ENCODE results near the gene TMEM205.

DNA sequence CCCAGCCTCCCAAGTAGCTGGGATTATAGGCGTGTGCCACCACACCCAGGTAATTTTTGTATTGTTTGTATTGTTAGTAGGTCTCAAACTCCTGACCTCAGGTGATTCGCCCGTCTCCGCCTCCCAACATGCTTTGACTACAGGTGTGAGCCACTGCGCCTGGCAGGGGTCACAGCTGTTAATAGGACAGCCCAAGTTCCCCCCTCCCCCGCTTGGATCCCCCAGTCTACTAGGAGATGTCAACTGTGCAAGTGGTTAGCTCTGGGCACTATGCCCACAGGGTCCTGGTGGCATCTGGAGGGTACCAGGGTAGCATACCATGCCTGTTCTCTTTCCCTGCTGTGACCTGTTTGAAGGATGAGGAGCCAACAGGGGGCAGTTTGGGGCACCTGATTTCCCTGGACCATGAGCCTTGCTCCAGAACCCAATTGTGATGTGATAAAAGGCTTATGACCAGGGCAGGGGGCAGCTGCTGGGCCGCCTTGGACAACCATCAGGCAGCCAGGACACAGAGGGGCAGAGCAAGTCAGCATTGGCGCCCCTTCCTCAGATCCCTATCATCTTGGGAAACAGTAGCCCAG lies 50.3 kb downstream of the TMEM205 start, which contains the start of gene TSPAN16:
- TF ChIP-seq POLR2A (IDR thresholded peaks at IDR 0.05; ENCODE audit: low read length) (no peak), GATA1 (IDR thresholded peaks at IDR 0.05; ENCODE audit: low read depth, low read length) (no peak)
